ENCODE data around the gene GBX2. TPM values are rescaled to one million over a fixed set of nuclear protein-coding genes. Genes with fewer than 3 reads are reported as not detected.

The GBX2 gene
- under 1 TPM; 0.24 to 0.68 (median 0.34) TPM for polyA plus RNA-seq (ENCODE audit: insufficient read length in 4 of 4)

GRCh38 chr2:236168110-236169080, at the start of gene GBX2:
TSS of gene GBX2 (minus strand) at chr2:236168386. CDS start at chr2:236167971, 415 bp downstream.
- DNase-seq (ENCODE audit: low read depth in 4 of 4, low spot score in 3 of 4): no peak

GRCh38 chr2:236217926-236218325, 49.7 kb upstream of the GBX2 start:
- DNase-seq (ENCODE audit: low read depth in 4 of 4, low spot score in 3 of 4): no peak

- DNase-seq (ENCODE audit: low read depth in 4 of 4, low spot score in 3 of 4): no peak
These were observed 48.5 kb upstream of the GBX2 start for GRCh38 chr2:236216711-236217110.

- DNase-seq (ENCODE audit: low read depth in 4 of 4, low spot score in 3 of 4): no peak
These were observed 47.7 kb upstream of the GBX2 start for GRCh38 chr2:236215761-236216333.

GRCh38 chr2:236215196-236215595, 47.0 kb upstream of the GBX2 start:
- no peak for DNase-seq (ENCODE audit: low read depth in 4 of 4, low spot score in 3 of 4)

GRCh38 chr2:236214376-236214995, 46.3 kb upstream of the GBX2 start:
- no peak for DNase-seq (ENCODE audit: low read depth in 4 of 4, low spot score in 3 of 4)

- no peak for DNase-seq (ENCODE audit: low read depth in 4 of 4, low spot score in 3 of 4)
These were observed 43.1 kb upstream of the GBX2 start for GRCh38 chr2:236211296-236211695.

GRCh38 chr2:236210536-236210935, 42.4 kb upstream of the GBX2 start:
- no peak for DNase-seq (ENCODE audit: low read depth in 4 of 4, low spot score in 3 of 4)

GRCh38 chr2:236209996-236210395, 41.8 kb upstream of the GBX2 start:
- DNase-seq (ENCODE audit: low read depth in 4 of 4, low spot score in 3 of 4): no peak

- no peak for DNase-seq (ENCODE audit: low read depth in 4 of 4, low spot score in 3 of 4)
These were observed 41.3 kb upstream of the GBX2 start for GRCh38 chr2:236209535-236209934.

GRCh38 chr2:236208019-236208926, 40.1 kb upstream of the GBX2 start:
- no peak for DNase-seq (ENCODE audit: low read depth in 4 of 4, low spot score in 3 of 4)

GRCh38 chr2:236207472-236207871, 39.3 kb upstream of the GBX2 start:
- DNase-seq (ENCODE audit: low read depth in 4 of 4, low spot score in 3 of 4): no peak

GRCh38 chr2:236205867-236206645, 37.9 kb upstream of the GBX2 start:
- DNase-seq (ENCODE audit: low read depth in 4 of 4, low spot score in 3 of 4): no peak

- no peak for DNase-seq (ENCODE audit: low read depth in 4 of 4, low spot score in 3 of 4)
These were observed 36.8 kb upstream of the GBX2 start for GRCh38 chr2:236204953-236205352.

- DNase-seq (ENCODE audit: low read depth in 4 of 4, low spot score in 3 of 4): no peak
These were observed 32.2 kb upstream of the GBX2 start for GRCh38 chr2:236200378-236200777.

GRCh38 chr2:236196366-236196765, 28.2 kb upstream of the GBX2 start:
- no peak for DNase-seq (ENCODE audit: low read depth in 4 of 4, low spot score in 3 of 4)

GRCh38 chr2:236195726-236196125, 27.5 kb upstream of the GBX2 start:
- DNase-seq (ENCODE audit: low read depth in 4 of 4, low spot score in 3 of 4): no peak

GRCh38 chr2:236194786-236195185, 26.6 kb upstream of the GBX2 start:
- DNase-seq (ENCODE audit: low read depth in 4 of 4, low spot score in 3 of 4): no peak

- DNase-seq (ENCODE audit: low read depth in 4 of 4, low spot score in 3 of 4): no peak
These were observed 24.8 kb upstream of the GBX2 start for GRCh38 chr2:236193026-236193425.

GRCh38 chr2:236190674-236191073, 22.5 kb upstream of the GBX2 start:
- no peak for DNase-seq (ENCODE audit: low read depth in 4 of 4, low spot score in 3 of 4)

All from right renal pelvis (tissue), 4 donors.